IMR-90 (cell line): ENCODE data around the gene SYNE1. TPM values are rescaled to one million over a fixed set of nuclear protein-coding genes. Genes with fewer than 3 reads are reported as not detected.

Experiments
- ATAC-seq: fragments of 200-7000 bp; cut with Tn5 transposase; 2 replicates; pipeline ENCODE4 v1.9.1; 2020; ENCODE audit warnings: low read depth, mild to moderate bottlenecking, moderate library complexity
- BruUV-seq: library from RNA; stranded (reverse); fragments of 400-500 nt; replicated peaks from 2 replicates; lab custom pipeline; 2021; lab: Mats Ljungman, UMichigan
- CTCF ChIA-PET: fragments of 300-600 bp; formaldehyde crosslinking; extraction: SDS; loops from one replicate; lab custom pipeline; 2021; ENCODE audit warnings: antibody characterized with exemption; lab: Yijun Ruan, JAX
- POLR2A ChIA-PET: fragments of 300-600 bp; sonication (Branson Sonifier 250); formaldehyde crosslinking; loops from one replicate; lab custom pipeline; 2022; ENCODE audit warnings: antibody characterized with exemption; ENCODE audit not compliant: unreplicated experiment; lab: Charles Lee
- DNase-seq: peaks from one replicate; pipeline ENCODE4 v3.0.0; 2013
- H2AFZ ChIP-seq: replicated peaks from 2 replicates; pipeline ENCODE3; 2013; ENCODE audit warnings: low read length, mild to moderate bottlenecking; ENCODE audit not compliant: poor library complexity
- H2AK5ac ChIP-seq: 2 replicates; pipeline ENCODE4 v1.6.1; 2013; ENCODE audit warnings: low read depth, low read length, inconsistent platforms
- H2AK9ac ChIP-seq: replicated peaks from 2 replicates; pipeline ENCODE3; 2013; ENCODE audit warnings: mild to moderate bottlenecking, low read depth, low read length, moderate library complexity; ENCODE audit not compliant: poor library complexity
- H2BK120ac ChIP-seq: 2 replicates; pipeline ENCODE4 v1.6.1; 2013; ENCODE audit warnings: low read depth, low read length, inconsistent platforms
- H2BK15ac ChIP-seq: 3 replicates; pipeline ENCODE4 v1.6.1; 2013; ENCODE audit warnings: low read depth, low read length, inconsistent platforms
- H2BK20ac ChIP-seq: 2 replicates; pipeline ENCODE4 v1.6.1; 2013; ENCODE audit warnings: low read depth, mild to moderate bottlenecking, inconsistent platforms, low read length, moderate library complexity
- H2BK5ac ChIP-seq: 2 replicates; pipeline ENCODE4 v1.6.1; 2013; ENCODE audit warnings: mild to moderate bottlenecking, low read depth, low read length, inconsistent platforms; ENCODE audit not compliant: poor library complexity, severe bottlenecking
- H3K14ac ChIP-seq: replicated peaks from 2 replicates; pipeline ENCODE4 v1.6.1; 2013; ENCODE audit warnings: low read depth, low read length, inconsistent platforms
- H3K18ac ChIP-seq: 2 replicates; pipeline ENCODE4 v1.6.1; 2013; ENCODE audit warnings: low read depth, low read length, control low read depth
- H3K23ac ChIP-seq: 2 replicates; pipeline ENCODE4 v1.6.1; 2013; ENCODE audit warnings: low read depth, low read length, inconsistent platforms
- H3K27ac ChIP-seq: 2 replicates; pipeline ENCODE4 v1.5.1; 2013; ENCODE audit warnings: mild to moderate bottlenecking, control low read depth, low read length; ENCODE audit not compliant: insufficient read depth
- H3K27me3 ChIP-seq: 2 replicates; pipeline ENCODE4 v1.6.1; 2013; ENCODE audit warnings: low read length; ENCODE audit not compliant: control insufficient read depth, insufficient read depth
- H3K36me3 ChIP-seq: 2 replicates; pipeline ENCODE4 v1.6.1; 2013; ENCODE audit warnings: low read length, mixed read lengths; ENCODE audit not compliant: control insufficient read depth, insufficient read depth
- H3K4ac ChIP-seq: 2 replicates; pipeline ENCODE4 v1.6.1; 2013; ENCODE audit warnings: low read depth, low read length, inconsistent platforms
- H3K4me1 ChIP-seq: 2 replicates; pipeline ENCODE4 v1.6.1; 2013; ENCODE audit warnings: low read length, mixed read lengths; ENCODE audit not compliant: control insufficient read depth, insufficient read depth
- H3K4me2 ChIP-seq: 2 replicates; pipeline ENCODE4 v1.6.1; 2013; ENCODE audit warnings: low read depth, mild to moderate bottlenecking, control low read depth, low read length, moderate library complexity
- H3K4me3 ChIP-seq: 2 replicates; pipeline ENCODE4 v1.5.1; 2013; ENCODE audit warnings: low read depth, mild to moderate bottlenecking, control low read depth, low read length, moderate library complexity; ENCODE audit not compliant: insufficient read depth
- H3K56ac ChIP-seq: 2 replicates; pipeline ENCODE4 v1.6.1; 2013; ENCODE audit warnings: low read length, inconsistent platforms; ENCODE audit not compliant: insufficient read depth; ENCODE audit errors: extremely low read depth
- H3K79me1 ChIP-seq, 2 experiments: 2 replicates each; pipeline ENCODE4 v1.6.1; 2013; ENCODE audit warnings: low read length in 2 of 2, inconsistent platforms in 1 of 2, low read depth in 1 of 2
- H3K9ac ChIP-seq: 2 replicates; pipeline ENCODE4 v1.6.1; 2013; ENCODE audit warnings: low read depth, low read length, control low read depth
- H3K9me1 ChIP-seq: 2 replicates; pipeline ENCODE4 v1.6.1; 2013; ENCODE audit warnings: low read length, inconsistent platforms; ENCODE audit not compliant: insufficient read depth
- H3K9me3 ChIP-seq: 2 replicates; pipeline ENCODE4 v1.6.1; 2013; ENCODE audit warnings: low read length; ENCODE audit not compliant: control insufficient read depth, insufficient read depth
- H4K20me1 ChIP-seq: 2 replicates; pipeline ENCODE4 v1.6.1; 2013; ENCODE audit warnings: low read length, inconsistent platforms; ENCODE audit not compliant: insufficient read depth
- H4K5ac ChIP-seq: 2 replicates; pipeline ENCODE4 v1.6.1; 2013; ENCODE audit warnings: mild to moderate bottlenecking, low read depth, low read length, control low read depth
- H4K8ac ChIP-seq, 2 experiments: 2 replicates each; pipeline ENCODE4 v1.6.1; 2013; ENCODE audit warnings: low read depth in 2 of 2, low read length in 2 of 2, control low read depth in 1 of 2, inconsistent platforms in 1 of 2
- H4K91ac ChIP-seq: 2 replicates; pipeline ENCODE4 v1.6.1; 2013; ENCODE audit warnings: low read depth, low read length, inconsistent platforms; ENCODE audit not compliant: insufficient read depth
- CEBPB ChIP-seq: IDR thresholded peaks from 2 replicates; pipeline ENCODE4 v1.6.1; 2012; ENCODE audit warnings: low read depth, low read length, improper control_type of control experiment
- FOS ChIP-seq: fragments of 150-350 bp; IDR thresholded peaks from 2 replicates; pipeline ENCODE4 v1.6.1; 2016; ENCODE audit warnings: low read depth, low read length
- MAZ ChIP-seq: IDR thresholded peaks from 2 replicates; pipeline ENCODE4 v1.6.1; 2012; ENCODE audit warnings: low read depth, mild to moderate bottlenecking, low read length, improper control_type of control experiment, moderate library complexity, borderline replicate concordance
- MXI1 ChIP-seq: IDR thresholded peaks from 2 replicates; pipeline ENCODE4 v1.6.1; 2012; ENCODE audit warnings: low read depth, mild to moderate bottlenecking, low read length, moderate library complexity, borderline replicate concordance
- NFE2L2 ChIP-seq: fragments of 150-350 bp; IDR thresholded peaks from 2 replicates; pipeline ENCODE4 v1.6.1; 2016; ENCODE audit warnings: low read depth, mild to moderate bottlenecking, low read length
- POLR2A ChIP-seq: IDR thresholded peaks from 2 replicates; pipeline ENCODE4 v1.6.1; 2012; ENCODE audit warnings: mild to moderate bottlenecking, low read depth, low read length
- RFX5 ChIP-seq: IDR thresholded peaks from 2 replicates; pipeline ENCODE4 v1.8.0; 2012; ENCODE audit warnings: low read depth, mild to moderate bottlenecking, low read length, moderate library complexity
- USF2 ChIP-seq: fragments of 150-350 bp; IDR thresholded peaks from 2 replicates; pipeline ENCODE4 v1.6.1; 2017; ENCODE audit warnings: mild to moderate bottlenecking, antibody characterized with exemption, low read length, low read depth
- WGBS, 2 experiments: methylation state at CpG; one replicate each; pipeline versions ENCODE4 v1.1.5 to v1.1.7; 2013; ENCODE audit warnings: missing lambda C conversion rate in 2 of 2; ENCODE audit not compliant: insufficient read length in 1 of 2; ENCODE audit errors: extremely low coverage in 2 of 2; 5-methylcytosine and 5-hydroxymethylcytosine counted together
- dilution Hi-C: fragments of 300-500 bp; cut with HindIII; formaldehyde crosslinking; loops from one replicate; pipeline ENCODE4 v1.14.3; 2018; ENCODE audit warnings: low sequenced_read_pairs; ENCODE audit not compliant: unreplicated experiment
- in situ Hi-C: fragments of 300-500 bp; cut with MboI; formaldehyde crosslinking; loops from 3 replicates; pipeline ENCODE4 v1.14.3; 2019; ENCODE audit warnings: low sequenced_read_pairs, inconsistent platforms, mixed read lengths
- intact Hi-C: fragments of 100-400 bp; cut with micrococcal nuclease; formaldehyde crosslinking; loops from 2 replicates; pipeline ENCODE4 v1.10.0; 2022
- polyA plus RNA-seq, 3 experiments: library from polyadenylated mRNA; depleted of rRNA; stranded (reverse); fragments of >200 nt; gene quantifications; 2 replicates each; pipeline ENCODE4 v1.2.3, GENCODE V29; 2012; ENCODE audit warnings: low replicate concordance in 1 of 3
- total RNA-seq: library from RNA; depleted of rRNA; stranded (reverse); fragments of >200 nt; gene quantifications from 2 replicates; pipeline ENCODE4 v1.2.3, GENCODE V29; 2012

Gene SYNE1
- total and polyA plus RNA-seq, 2 of the 4 experiments (the other 2 are of a cell fraction): 34.1 to 159 TPM

DNA sequence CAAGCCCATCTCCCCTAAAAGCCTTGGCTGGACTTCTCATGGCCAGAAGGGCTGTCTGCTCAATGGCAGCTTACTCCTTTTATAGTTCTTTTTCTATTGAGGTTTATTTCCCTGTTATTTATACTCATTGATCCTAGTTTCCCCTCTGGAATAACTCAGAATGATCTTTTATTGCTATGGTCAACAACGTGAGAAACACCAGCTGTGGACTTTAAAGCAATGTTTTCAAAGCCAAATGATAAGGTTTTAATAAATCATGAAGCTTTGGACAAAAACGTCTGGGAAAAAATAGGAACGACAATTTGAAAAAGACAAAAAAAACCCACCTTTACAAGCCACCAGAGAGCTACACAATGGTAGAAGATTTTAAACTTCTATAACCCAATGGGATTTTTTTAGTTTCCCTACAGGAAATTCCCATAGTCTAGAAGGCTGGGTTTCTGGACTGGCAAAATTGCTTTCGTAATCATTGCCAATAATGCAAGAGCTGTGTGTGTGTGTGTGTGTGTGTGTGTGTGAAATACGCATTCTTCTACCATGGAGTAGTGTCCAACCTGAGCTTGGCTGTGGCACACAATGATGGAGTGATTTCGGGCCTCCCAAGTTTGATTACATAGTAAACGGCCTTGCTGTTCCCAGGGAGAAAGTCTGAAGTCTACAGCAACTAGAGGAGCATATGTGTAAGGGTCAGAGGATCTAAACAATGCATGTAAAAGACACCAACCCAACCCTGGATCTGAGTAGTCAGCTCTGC is 396.0 kb downstream of the SYNE1 start:
- Histone ChIP-seq H3K23ac (no peak overlapping the region), H3K4ac (no peak overlapping the region), H3K27ac (no peak overlapping the region), H3K4me3 (no peak overlapping the region), H2AK9ac (no peak overlapping the region), H3K27me3 (no peaks in the 10 kb centered on the region), H3K56ac (no peak overlapping the region), H2BK15ac (no peak overlapping the region), H3K79me1 (peaks cover 3 to 4% of the 10 kb centered on the region in 2 experiments; a peak in 1 of 4 replicates), H2BK5ac (no peak overlapping the region), H3K4me1 (no peaks in the 10 kb centered on the region; the same call in 1 of the 2 replicates), H3K9me3 (no peaks in the 10 kb centered on the region), H2BK120ac (no peak overlapping the region), H3K36me3 (peaks cover 38% of the 10 kb centered on the region), H3K14ac (no peak overlapping the region), H4K91ac (no peak overlapping the region), H4K5ac (no peak overlapping the region), H3K18ac (no peak overlapping the region), H4K20me1 (no peaks in the 10 kb centered on the region), H2AK5ac (no peak overlapping the region), H4K8ac (no peak overlapping the region), H2AFZ (no peak overlapping the region), H3K4me2 (no peak overlapping the region), H3K9ac (no peak overlapping the region), H2BK20ac (no peak overlapping the region), H3K9me1 (peaks cover 4% of the 10 kb centered on the region)
- intact Hi-C loops: no loop called here
- POLR2A ChIA-PET: no interaction called here
- ATAC-seq (no peak), DNase-seq (no peak)
- TF ChIP-seq NFE2L2 (no peak), RFX5 (no peak), MXI1 (no peak), POLR2A (no peak), FOS (no peak), MAZ (no peak), USF2 (no peak), CEBPB (no peak)
- dilution Hi-C loops: no loop called here
- in situ Hi-C loops: no loop called here
- no CpG with 5 or more reads among the region's 7 CpGs for WGBS, 2 experiments
- no TSS peak for BruUV-seq
- CTCF ChIA-PET: interaction anchor here (0.6 kb wide), 1 partner anchor 1276 kb away, joined by 3 read pairs; no protein-coding TSS in a partner anchor
